ENCODE results near the gene HLA-DPA1.

DNA sequence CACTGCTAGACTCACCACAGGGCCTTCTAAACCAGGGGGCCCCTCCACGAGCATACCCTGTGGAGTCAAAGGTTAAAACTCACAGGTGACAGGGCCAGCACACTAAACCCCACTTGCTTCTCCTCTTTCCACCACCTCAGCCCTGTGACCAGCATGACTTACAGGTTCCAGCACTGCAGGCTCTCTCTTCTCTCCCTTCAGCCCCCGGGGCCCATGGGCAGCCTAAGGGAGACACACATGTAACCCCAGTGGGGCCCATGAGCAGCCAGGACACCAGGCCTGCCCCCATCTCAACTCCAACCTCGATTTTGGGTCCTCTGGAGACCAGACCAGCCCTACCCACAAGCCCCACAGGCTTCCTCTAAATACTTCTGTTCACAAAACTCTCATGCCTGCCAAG is 30.3 kb upstream of the HLA-DPA1 start:
- TF ChIP-seq, protein P1, sequence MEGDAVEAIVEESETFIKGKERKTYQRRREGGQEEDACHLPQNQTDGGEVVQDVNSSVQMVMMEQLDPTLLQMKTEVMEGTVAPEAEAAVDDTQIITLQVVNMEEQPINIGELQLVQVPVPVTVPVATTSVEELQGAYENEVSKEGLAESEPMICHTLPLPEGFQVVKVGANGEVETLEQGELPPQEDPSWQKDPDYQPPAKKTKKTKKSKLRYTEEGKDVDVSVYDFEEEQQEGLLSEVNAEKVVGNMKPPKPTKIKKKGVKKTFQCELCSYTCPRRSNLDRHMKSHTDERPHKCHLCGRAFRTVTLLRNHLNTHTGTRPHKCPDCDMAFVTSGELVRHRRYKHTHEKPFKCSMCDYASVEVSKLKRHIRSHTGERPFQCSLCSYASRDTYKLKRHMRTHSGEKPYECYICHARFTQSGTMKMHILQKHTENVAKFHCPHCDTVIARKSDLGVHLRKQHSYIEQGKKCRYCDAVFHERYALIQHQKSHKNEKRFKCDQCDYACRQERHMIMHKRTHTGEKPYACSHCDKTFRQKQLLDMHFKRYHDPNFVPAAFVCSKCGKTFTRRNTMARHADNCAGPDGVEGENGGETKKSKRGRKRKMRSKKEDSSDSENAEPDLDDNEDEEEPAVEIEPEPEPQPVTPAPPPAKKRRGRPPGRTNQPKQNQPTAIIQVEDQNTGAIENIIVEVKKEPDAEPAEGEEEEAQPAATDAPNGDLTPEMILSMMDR (IDR thresholded peaks at IDR 0.05): no peak
- no peak for TF ChIP-seq POLR2AphosphoS5 (IDR thresholded peaks at IDR 0.05)
- TF ChIP-seq POLR2A (IDR thresholded peaks at IDR 0.05): no peak
